Spleen (tissue), 11 donors: ENCODE measurements around the gene IKBKG. TPM values are rescaled to one million over a fixed set of nuclear protein-coding genes. Genes with fewer than 3 reads are reported as not detected.

Source experiments
- polyA plus RNA-seq, 3 donors: library from polyadenylated mRNA; stranded (reverse); fragments of 200-250 nt; gene quantifications; one replicate each; pipeline ENCODE4 v1.2.1, GENCODE V29; 2013
- small RNA-seq, 4 donors: library from RNA; depleted of rRNA; stranded (forward); fragments of <200 nt; gene quantifications; one replicate each; pipeline ENCODE3, GENCODE V24; 2016
- total RNA-seq, 7 donors: library from RNA; depleted of rRNA in 3 of 7; stranded (reverse); fragments of >200 nt in 3 of 7; fragmentation: NEBNext Ultra II Directional in 4 of 7; extraction: Animal tissue kit (Norgen Biotek cat#: 25700) in 4 of 7; gene quantifications; one replicate each; pipeline versions ENCODE4 v1.1.0 to v1.2.1, GENCODE V29; 2016 to 2021
- donor health status: healthy with polysubstance abuse.
- donor health status: DM: no; HTN: no; CAD: no; lungs with moderate emphysema.
- donor health status: DM: no; HTN: no; CAD: no.
- donor health status: Bipolar disorder and iron deficiency.
- donor health status: healthy.
- donor health status: DM: no; HTN: no; CAD: no.
- donor health status: DM: yes; HTN: yes; CAD: no.

IKBKG gene
- total and polyA plus RNA-seq, 10 donors: 18.9 to 66.6 (median 43.1) TPM

Small RNA genes within 50 kb of the gene (small RNA-seq; reads per million reads assigned to genes)
- 0 reads per million in 4 donors for gene AC244090.1

Other genes starting within 250 kb of the IKBKG start
- gene FLNA, start 173.0 kb upstream of the IKBKG start, total RNA-seq: 1,000 to 10,000 TPM in 1 of 7 donors, 100 to 1,000 TPM in 6; 401 to 1,447 (median 668) TPM
- 100 to 1,000 TPM; 259 to 548 (median 322) TPM for gene FLNA, start 173.0 kb upstream of the IKBKG start, polyA plus RNA-seq
- 10 to 100 TPM; 29.8 to 56.3 (median 49.9) TPM for gene EMD, start 168.3 kb upstream of the IKBKG start, total RNA-seq
- 10 to 100 TPM; 77.8 to 83.1 (median 78.9) TPM for gene EMD, start 168.3 kb upstream of the IKBKG start, polyA plus RNA-seq
- 1,000 to 10,000 TPM; 2,711 to 4,089 (median 3,238) TPM for gene RPL10, start 149.2 kb upstream of the IKBKG start, total RNA-seq
- gene RPL10, start 149.2 kb upstream of the IKBKG start, polyA plus RNA-seq: 1,000 to 10,000 TPM; 6,919 to 9,324 (median 8,870) TPM
- gene DNASE1L1, start 138.4 kb upstream of the IKBKG start, total RNA-seq: 10 to 100 TPM; 25.9 to 54.5 (median 43.5) TPM
- gene DNASE1L1, start 138.4 kb upstream of the IKBKG start, polyA plus RNA-seq: 10 to 100 TPM; 18.1 to 26.5 (median 22.5) TPM
- gene TAFAZZIN, start 136.1 kb upstream of the IKBKG start, total RNA-seq: 100 to 1,000 TPM in 1 of 7 donors, 10 to 100 TPM in 6; 70.1 to 107 (median 76.3) TPM
- 100 to 1,000 TPM in 2 of 3 donors, 10 to 100 TPM in 1; 65.7 to 135 (median 115) TPM for gene TAFAZZIN, start 136.1 kb upstream of the IKBKG start, polyA plus RNA-seq
- gene ATP6AP1, start 118.9 kb upstream of the IKBKG start, total RNA-seq: 100 to 1,000 TPM in 3 of 7 donors, 10 to 100 TPM in 4; 80.3 to 127 (median 99.9) TPM
- gene ATP6AP1, start 118.9 kb upstream of the IKBKG start, polyA plus RNA-seq: 10 to 100 TPM; 34.2 to 62.3 (median 44.1) TPM
- 100 to 1,000 TPM in 6 of 7 donors, 10 to 100 TPM in 1; 88.7 to 137 (median 111) TPM for gene GDI1, start 110.5 kb upstream of the IKBKG start, total RNA-seq
- 100 to 1,000 TPM in 2 of 3 donors, 10 to 100 TPM in 1; 56.2 to 125 (median 107) TPM for gene GDI1, start 110.5 kb upstream of the IKBKG start, polyA plus RNA-seq
- gene FAM50A, start 103.5 kb upstream of the IKBKG start, total RNA-seq: 10 to 100 TPM; 30.3 to 53.9 (median 45.5) TPM
- 100 to 1,000 TPM in 1 of 3 donors, 10 to 100 TPM in 2; 65.7 to 123 (median 99.4) TPM for gene FAM50A, start 103.5 kb upstream of the IKBKG start, polyA plus RNA-seq
- gene PLXNA3, start 89.3 kb upstream of the IKBKG start, total RNA-seq: 10 to 100 TPM in 6 of 7 donors, 1 to 10 TPM in 1; 9.1 to 46.8 (median 27.2) TPM
- gene PLXNA3, start 89.3 kb upstream of the IKBKG start, polyA plus RNA-seq: 10 to 100 TPM in 1 of 3 donors, 1 to 10 TPM in 2; 2.5 to 11.6 (median 4.1) TPM
- gene LAGE3, start 68.3 kb upstream of the IKBKG start, total RNA-seq: 10 to 100 TPM; 11.8 to 25.2 (median 16.7) TPM
- gene LAGE3, start 68.3 kb upstream of the IKBKG start, polyA plus RNA-seq: 10 to 100 TPM; 15.0 to 27.7 (median 27.3) TPM
- 10 to 100 TPM; 18.6 to 36.3 (median 23.1) TPM for gene UBL4A, start 61.0 kb upstream of the IKBKG start, total RNA-seq
- gene UBL4A, start 61.0 kb upstream of the IKBKG start, polyA plus RNA-seq: 10 to 100 TPM; 13.4 to 27.1 (median 20.6) TPM
- gene SLC10A3, start 57.0 kb upstream of the IKBKG start, total RNA-seq: 10 to 100 TPM; 15.9 to 21.8 (median 17.4) TPM
- gene SLC10A3, start 57.0 kb upstream of the IKBKG start, polyA plus RNA-seq: 10 to 100 TPM; 11.0 to 17.0 (median 14.1) TPM
- gene FAM3A, start 31.4 kb upstream of the IKBKG start, total RNA-seq: 10 to 100 TPM; 29.1 to 38.1 (median 34.7) TPM
- 10 to 100 TPM; 35.2 to 54.5 (median 52.3) TPM for gene FAM3A, start 31.4 kb upstream of the IKBKG start, polyA plus RNA-seq
- 10 to 100 TPM; 57.0 to 93.1 (median 70.3) TPM for gene G6PD, start 774 bp upstream of the IKBKG start, total RNA-seq
- gene G6PD, start 774 bp upstream of the IKBKG start, polyA plus RNA-seq: 10 to 100 TPM; 15.5 to 34.2 (median 15.7) TPM
- not detected for gene CTAG1A, start 37.5 kb downstream of the IKBKG start, total RNA-seq
- not detected for gene CTAG1A, start 37.5 kb downstream of the IKBKG start, polyA plus RNA-seq
- not detected for gene CTAG1B, start 71.7 kb downstream of the IKBKG start, total RNA-seq
- not detected for gene CTAG1B, start 71.7 kb downstream of the IKBKG start, polyA plus RNA-seq
- gene CTAG2, start 106.0 kb downstream of the IKBKG start, total RNA-seq: under 1 TPM in 1 of 7 donors, not detected in 6; 0.46 TPM
- gene CTAG2, start 106.0 kb downstream of the IKBKG start, polyA plus RNA-seq: 1 to 10 TPM in 1 of 3 donors, under 1 TPM in 1, not detected in 1; 0.10 to 7.9 TPM
- gene GAB3, start 203.5 kb downstream of the IKBKG start, total RNA-seq: 10 to 100 TPM; 22.1 to 40.3 (median 36.1) TPM
- gene GAB3, start 203.5 kb downstream of the IKBKG start, polyA plus RNA-seq: 1 to 10 TPM; 7.4 to 8.4 (median 7.9) TPM
- 10 to 100 TPM; 32.0 to 54.4 (median 39.3) TPM for gene DKC1, start 215.2 kb downstream of the IKBKG start, total RNA-seq
- gene DKC1, start 215.2 kb downstream of the IKBKG start, polyA plus RNA-seq: 10 to 100 TPM; 34.0 to 42.7 (median 38.8) TPM